ENCODE data around the gene PPP1R9B. TPM values are rescaled to one million over a fixed set of nuclear protein-coding genes. Genes with fewer than 3 reads are reported as not detected.

PPP1R9B gene
- total RNA-seq, 1 experiment from 2014 or later, result 36.1 TPM

- DNase-seq (ENCODE audit: low read depth), result no peak
Observed at GRCh38 chr17:50157891-50158290, 7.4 kb upstream of the PPP1R9B start.

- no peak for DNase-seq (ENCODE audit: low read depth)
Observed at GRCh38 chr17:50155115-50155819, 4.8 kb upstream of the PPP1R9B start.

- no peak for DNase-seq (ENCODE audit: low read depth)
Observed at GRCh38 chr17:50154604-50155003, 4.1 kb upstream of the PPP1R9B start.

- DNase-seq (ENCODE audit: low read depth), result peak; percentile 92
Observed at GRCh38 chr17:50153650-50154575, 3.4 kb upstream of the PPP1R9B start.

- DNase-seq (ENCODE audit: low read depth), result no peak
Observed at GRCh38 chr17:50152736-50153135, 2.3 kb upstream of the PPP1R9B start.

GRCh38 chr17:50151937-50152547 is 1.6 kb upstream of the PPP1R9B start:
- DNase-seq (ENCODE audit: low read depth), result peak; percentile 94

GRCh38 chr17:50151041-50151936 is 812 bp upstream of the PPP1R9B start:
- DNase-seq (ENCODE audit: low read depth), result peak; percentile 93

GRCh38 chr17:50149417-50150353 is 792 bp downstream of the PPP1R9B start:
- peak; percentile 65 for DNase-seq (ENCODE audit: low read depth)

- no peak for DNase-seq (ENCODE audit: low read depth)
Observed at GRCh38 chr17:50149091-50149416, 1.4 kb downstream of the PPP1R9B start.

GRCh38 chr17:50148226-50149090 is 2.0 kb downstream of the PPP1R9B start:
- peak; percentile 60 for DNase-seq (ENCODE audit: low read depth)

GRCh38 chr17:50147841-50148225 is 2.6 kb downstream of the PPP1R9B start:
- peak; percentile 61 for DNase-seq (ENCODE audit: low read depth)

- DNase-seq (ENCODE audit: low read depth), result no peak
Observed at GRCh38 chr17:50146927-50147665, 3.4 kb downstream of the PPP1R9B start.

- DNase-seq (ENCODE audit: low read depth), result no peak
Observed at GRCh38 chr17:50146230-50146926, 4.1 kb downstream of the PPP1R9B start.

GRCh38 chr17:50145532-50146229 is 4.8 kb downstream of the PPP1R9B start:
- DNase-seq (ENCODE audit: low read depth), result no peak

- DNase-seq (ENCODE audit: low read depth), result peak; percentile 23
Observed at GRCh38 chr17:50144845-50145531, 5.5 kb downstream of the PPP1R9B start.

GRCh38 chr17:50144355-50144754 is 6.1 kb downstream of the PPP1R9B start:
- no peak for DNase-seq (ENCODE audit: low read depth)

All from M059J (cell line).